Right lobe of liver (tissue), 6 donors: ENCODE results near the gene OCRL. TPM values are rescaled to one million over a fixed set of nuclear protein-coding genes. Genes with fewer than 3 reads are reported as not detected.
"Not testable (repeated sequence)": the region's sequence is repeated elsewhere in the genome, so short reads cannot be mapped to it uniquely, and the experiment has no call there.

Experiments used
- ATAC-seq, 4 donors: fragments of 200-7000 bp; cut with Tn5 transposase; one replicate each; pipeline ENCODE4 v1.9.1; 2020; ENCODE audit warnings: mild to moderate bottlenecking in 4 of 4, moderate library complexity in 4 of 4
- DNase-seq, 3 donors: peaks; one replicate each; pipeline ENCODE4 v3.0.0-alpha.2; 2020
- H3K27ac ChIP-seq, 3 donors: fragments of 200-600 bp; one replicate each; pipeline ENCODE4 v1.8.0; 2022
- H3K27me3 ChIP-seq, 2 donors: fragments of 200-600 bp; one replicate each; pipeline ENCODE4 v1.8.0; 2022
- H3K36me3 ChIP-seq, 4 donors: fragments of 200-600 bp; sonication (generic) in 1 of 4; one replicate each; pipeline versions ENCODE4 v1.5.1 to v1.8.0; 2017 to 2022; ENCODE audit warnings: control low read depth in 1 of 4
- H3K4me1 ChIP-seq, 4 donors: fragments of 200-600 bp; sonication (generic) in 1 of 4; one replicate each; pipeline versions ENCODE4 v1.5.1 to v1.8.0; 2017 to 2022; ENCODE audit warnings: control low read depth in 1 of 4
- H3K4me3 ChIP-seq, 3 donors: fragments of 200-600 bp; one replicate each; pipeline ENCODE4 v1.8.0; 2022
- H3K9me3 ChIP-seq, 4 donors: fragments of 200-600 bp; sonication (generic) in 1 of 4; one replicate each; pipeline versions ENCODE4 v1.5.1 to v1.8.0; 2017 to 2022; ENCODE audit warnings: control low read depth in 1 of 4
- POLR2A ChIP-seq: fragments of 450-650 bp; IDR thresholded peaks from one replicate; pipeline ENCODE4 v1.6.1; 2017; ENCODE audit warnings: antibody characterized with exemption, mild to moderate bottlenecking
- WGBS: methylation state at CpG from one replicate; pipeline ENCODE4 v1.1.6; 2018; ENCODE audit warnings: low coverage, low lambda C conversion rate; ENCODE audit not compliant: insufficient coverage; ENCODE audit errors: missing lambda C conversion rate; 5-methylcytosine and 5-hydroxymethylcytosine counted together
- intact Hi-C, 2 donors: fragments of 100-400 bp; cut with DNase I; formaldehyde crosslinking; loops; one replicate each; pipeline versions ENCODE4 v1.11.2 to v1.14.1; 2022
- total RNA-seq, 6 experiments: library from RNA; depleted of rRNA in 2 of 6; stranded (reverse); fragments of >200 nt in 2 of 6; fragmentation: NEBNext Ultra II Directional in 3 of 6; extraction: Animal tissue kit (Norgen Biotek cat#: 25700) in 3 of 6; gene quantifications; one replicate each; pipeline versions ENCODE4 v1.1.0 to v1.2.4, GENCODE V29; 2016 to 2023
- TF ChIP-seq, protein P1 (sequence below), 4 donors: fragments of 200-600 bp in 3 of 4; fragments of 450-650 bp in 1 of 4; IDR thresholded peaks; one replicate each; pipeline versions ENCODE4 v1.5.1 to v1.8.0; 2016 to 2022; ENCODE audit warnings: antibody characterized with exemption in 4 of 4, mild to moderate bottlenecking in 2 of 4
- donor health status: DM: no; HTN: yes; CAD: no.
- donor health status: DM: no; HTN: no; CAD: no.
- donor health status: DM: no; HTN: no; CAD: no.
- donor health status: DM: no; HTN: yes; CAD: no.
- donor health status: DM: no; HTN: yes; CAD: no.

The OCRL gene
- total RNA-seq, 6 experiments from 2014 or later = 7.6 to 11.4 (median 8.8) TPM

- Histone ChIP-seq H3K4me1 (no peaks in the 10 kb centered on the region), H3K4me3 (no peak overlapping the region), H3K36me3 (peaks cover 0 to 11% (median 0%) of the 10 kb centered on the region in 4 donors), H3K9me3 (no peaks in the 10 kb centered on the region), H3K27me3 (no peaks in the 10 kb centered on the region), H3K27ac (no peak overlapping the region)
- TF ChIP-seq POLR2A = no peak
- TF ChIP-seq, protein P1, sequence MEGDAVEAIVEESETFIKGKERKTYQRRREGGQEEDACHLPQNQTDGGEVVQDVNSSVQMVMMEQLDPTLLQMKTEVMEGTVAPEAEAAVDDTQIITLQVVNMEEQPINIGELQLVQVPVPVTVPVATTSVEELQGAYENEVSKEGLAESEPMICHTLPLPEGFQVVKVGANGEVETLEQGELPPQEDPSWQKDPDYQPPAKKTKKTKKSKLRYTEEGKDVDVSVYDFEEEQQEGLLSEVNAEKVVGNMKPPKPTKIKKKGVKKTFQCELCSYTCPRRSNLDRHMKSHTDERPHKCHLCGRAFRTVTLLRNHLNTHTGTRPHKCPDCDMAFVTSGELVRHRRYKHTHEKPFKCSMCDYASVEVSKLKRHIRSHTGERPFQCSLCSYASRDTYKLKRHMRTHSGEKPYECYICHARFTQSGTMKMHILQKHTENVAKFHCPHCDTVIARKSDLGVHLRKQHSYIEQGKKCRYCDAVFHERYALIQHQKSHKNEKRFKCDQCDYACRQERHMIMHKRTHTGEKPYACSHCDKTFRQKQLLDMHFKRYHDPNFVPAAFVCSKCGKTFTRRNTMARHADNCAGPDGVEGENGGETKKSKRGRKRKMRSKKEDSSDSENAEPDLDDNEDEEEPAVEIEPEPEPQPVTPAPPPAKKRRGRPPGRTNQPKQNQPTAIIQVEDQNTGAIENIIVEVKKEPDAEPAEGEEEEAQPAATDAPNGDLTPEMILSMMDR (IDR thresholded peaks at IDR 0.05) = no peak
- no peak for DNase-seq
- no peak for ATAC-seq
- 32% methylated on average over 3 of the region's 3 CpGs for WGBS
- intact Hi-C loops = no loop called here
These were observed 13.7 kb downstream of the OCRL start for GRCh38 chrX:129553619-129554288.

DNA sequence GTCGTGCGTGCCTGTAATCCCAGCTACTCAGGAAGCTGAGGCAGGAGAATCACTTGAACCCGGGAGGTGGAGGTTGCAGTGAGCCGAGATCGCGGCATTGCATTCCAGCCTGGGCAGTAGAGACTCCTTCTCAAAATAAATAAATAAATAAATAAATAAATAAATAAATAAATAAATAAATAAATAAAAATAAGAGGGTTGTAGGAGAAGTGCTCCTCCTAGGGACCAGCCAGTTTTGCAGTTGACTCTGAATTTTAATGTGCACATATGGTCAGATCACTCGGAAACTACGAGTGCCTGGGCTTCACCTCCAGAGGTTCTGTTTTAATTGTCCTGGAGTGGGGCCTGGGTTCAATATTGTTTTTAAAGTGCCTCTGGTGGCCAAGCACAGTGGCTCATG is 14.8 kb downstream of the OCRL start:
- ATAC-seq = peak in 1 of 4 donors; percentile 29
- 90% methylated on average over 8 of the region's 8 CpGs for WGBS

DNA sequence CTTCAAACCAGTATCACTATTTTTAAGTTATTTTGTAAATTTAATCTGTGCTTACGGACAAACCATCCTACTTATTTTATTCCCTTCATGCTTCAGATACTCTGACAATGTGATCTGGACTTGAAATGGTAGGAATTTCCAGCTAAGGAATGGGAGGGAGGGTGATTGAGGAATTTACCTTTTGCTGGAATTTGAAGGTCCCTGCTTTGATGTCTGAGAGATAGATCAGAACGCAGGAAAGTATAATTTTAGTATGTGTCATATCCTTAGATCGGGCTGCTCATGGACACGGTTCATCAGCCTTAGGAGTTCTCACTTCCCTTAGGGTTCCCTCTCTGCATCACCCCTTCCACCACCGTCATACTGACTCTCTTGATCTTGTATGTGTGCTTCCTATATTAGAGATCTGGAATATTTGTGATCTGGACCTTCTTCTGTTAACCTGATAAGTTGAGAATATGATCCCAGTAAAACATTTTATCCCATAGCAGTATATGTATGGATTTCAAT is 16.8 kb downstream of the OCRL start:
- ATAC-seq (no peak), DNase-seq (no peak)
- TF ChIP-seq POLR2A = no peak
- TF ChIP-seq, protein P1 (IDR thresholded peaks at IDR 0.05) = no peak
- no peaks in the 10 kb centered on the region for H3K27me3 ChIP-seq
- peaks cover 0 to 33% (median 6%) of the 10 kb centered on the region in 4 donors for H3K36me3 ChIP-seq
- WGBS = 69% methylated on average over 5 of the region's 5 CpGs
- no peaks in the 10 kb centered on the region for H3K9me3 ChIP-seq
- no peak overlapping the region for H3K4me3 ChIP-seq
- no peaks in the 10 kb centered on the region for H3K4me1 ChIP-seq
- H3K27ac ChIP-seq = no peak overlapping the region
- intact Hi-C loops = no loop called here

More for the DNA sequence above, 14.8 kb downstream of the OCRL start:
- H3K27ac ChIP-seq, H3K4me1 ChIP-seq, intact Hi-C loops, H3K9me3 ChIP-seq, H3K4me3 ChIP-seq, H3K27me3 ChIP-seq, DNase-seq: not testable (repeated sequence)
- peaks cover 0 to 22% (median 4%) of the 10 kb centered on the region in 4 donors for H3K36me3 ChIP-seq
- TF ChIP-seq, protein P1 (IDR thresholded peaks at IDR 0.05) = peak in 1 of 4 donors; percentile 15

- ATAC-seq (no peak), DNase-seq (no peak)
- intact Hi-C loops = no loop called here
- TF ChIP-seq, protein P1 (IDR thresholded peaks at IDR 0.05) = no peak
- TF ChIP-seq POLR2A = no peak
- Histone ChIP-seq H3K9me3 (no peaks in the 10 kb centered on the region), H3K4me1 (no peaks in the 10 kb centered on the region), H3K4me3 (no peak overlapping the region), H3K27me3 (no peaks in the 10 kb centered on the region), H3K36me3 (peaks cover 0 to 43% (median 9%) of the 10 kb centered on the region in 4 donors), H3K27ac (no peak overlapping the region)
- WGBS = 17% methylated on average over 1 of the region's 1 CpG
These were observed 17.9 kb downstream of the OCRL start for GRCh38 chrX:129557844-129558480.
